Prostate gland (tissue), 2 donors: Measurements from ENCODE around the gene PIAS1. TPM values are rescaled to one million over a fixed set of nuclear protein-coding genes. Genes with fewer than 3 reads are reported as not detected.
"Not testable (repeated sequence)": the region's sequence is repeated elsewhere in the genome, so short reads cannot be mapped to it uniquely, and the experiment has no call there.

Experiments used
- DNase-seq: peaks from one replicate; pipeline ENCODE4 v3.0.0-alpha.2; 2019; ENCODE audit warnings: low spot score
- H3K27ac ChIP-seq, 2 donors: fragments of 200-600 bp; sonication (generic); 2 replicates each; pipeline ENCODE4 v1.5.1; 2017 to 2019
- H3K27me3 ChIP-seq: fragments of 200-600 bp; sonication (generic); replicated peaks from 2 replicates; pipeline ENCODE4 v1.5.1; 2019; ENCODE audit not compliant: insufficient read depth
- H3K36me3 ChIP-seq, 2 donors: fragments of 200-600 bp; sonication (generic); 1 replicate in 1 of 2; 2 replicates in 1 of 2; pipeline versions ENCODE4 v1.5.1 to v1.8.1; 2017 to 2019
- H3K4me1 ChIP-seq: fragments of 200-600 bp; sonication (generic); replicated peaks from 2 replicates; pipeline ENCODE4 v1.5.1; 2019
- H3K4me3 ChIP-seq, 2 donors: fragments of 200-600 bp; sonication (generic); 2 replicates each; pipeline ENCODE4 v1.5.1; 2017 to 2019
- H3K9me3 ChIP-seq: fragments of 200-600 bp; sonication (generic); 2 replicates; pipeline ENCODE4 v1.5.1; 2017
- POLR2A ChIP-seq: fragments of 450-650 bp; IDR thresholded peaks from one replicate; pipeline ENCODE4 v1.6.1; 2016; ENCODE audit warnings: antibody characterized with exemption, mild to moderate bottlenecking
- POLR2AphosphoS5 ChIP-seq: sonication (generic); formaldehyde crosslinking; IDR thresholded peaks from one replicate; pipeline ENCODE4 v1.6.1; 2017; ENCODE audit warnings: antibody characterized with exemption
- WGBS: methylation state at CpG from one replicate; pipeline ENCODE4 v1.1.5; 2018; 5-methylcytosine and 5-hydroxymethylcytosine counted together
- intact Hi-C: fragments of 100-400 bp; cut with DNase I; formaldehyde crosslinking; loops from one replicate; pipeline ENCODE4 v1.14.2; 2022
- total RNA-seq, 2 donors: library from RNA; depleted of rRNA; stranded (reverse); fragments of >200 nt; gene quantifications; one replicate each; pipeline ENCODE4 v1.1.0, GENCODE V29; 2016
- TF ChIP-seq, protein P1 (sequence below), 4 experiments: fragments of 200-600 bp in 2 of 4; fragments of 450-650 bp in 2 of 4; sonication (generic) in 2 of 4; IDR thresholded peaks; 1 replicate in 3 of 4; 2 replicates in 1 of 4; pipeline ENCODE4 v1.5.1; 2016 to 2019; ENCODE audit warnings: antibody characterized with exemption in 4 of 4, mild to moderate bottlenecking in 2 of 4, moderate library complexity in 2 of 4

The PIAS1 gene
- total RNA-seq, 2 donors from 2014 or later: 40.9 to 58.4 TPM

DNA sequence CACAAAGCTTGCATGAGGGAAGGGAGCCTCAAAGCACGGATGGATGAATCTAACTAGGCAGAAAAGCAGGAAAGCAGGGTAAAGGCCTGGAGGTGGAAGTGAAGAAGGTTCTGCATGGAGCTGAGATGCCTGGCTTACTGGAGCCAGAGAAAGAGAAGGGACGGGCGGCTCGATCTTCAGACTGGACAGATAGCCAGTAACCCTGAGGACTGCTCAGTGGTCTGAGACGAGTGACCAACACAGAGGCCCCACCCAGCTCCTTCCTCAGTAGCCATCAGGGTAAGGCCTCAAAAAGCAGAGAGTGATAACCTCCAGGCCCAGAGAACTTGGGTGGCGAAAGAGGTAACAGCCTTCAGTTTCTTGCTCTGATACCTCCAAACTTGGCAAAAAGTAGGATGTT is 169.1 kb downstream of the PIAS1 start:
- intact Hi-C loops: no loop called here
- no peak overlapping the region for H3K4me3 ChIP-seq
- no peaks in the 10 kb centered on the region for H3K36me3 ChIP-seq
- no peak for DNase-seq
- WGBS: 96% methylated on average over 6 of the region's 6 CpGs
- no peak overlapping the region for H3K27ac ChIP-seq
- no peaks in the 10 kb centered on the region for H3K27me3 ChIP-seq
- TF ChIP-seq POLR2A (no peak), POLR2AphosphoS5 (no peak)
- TF ChIP-seq, protein P1, sequence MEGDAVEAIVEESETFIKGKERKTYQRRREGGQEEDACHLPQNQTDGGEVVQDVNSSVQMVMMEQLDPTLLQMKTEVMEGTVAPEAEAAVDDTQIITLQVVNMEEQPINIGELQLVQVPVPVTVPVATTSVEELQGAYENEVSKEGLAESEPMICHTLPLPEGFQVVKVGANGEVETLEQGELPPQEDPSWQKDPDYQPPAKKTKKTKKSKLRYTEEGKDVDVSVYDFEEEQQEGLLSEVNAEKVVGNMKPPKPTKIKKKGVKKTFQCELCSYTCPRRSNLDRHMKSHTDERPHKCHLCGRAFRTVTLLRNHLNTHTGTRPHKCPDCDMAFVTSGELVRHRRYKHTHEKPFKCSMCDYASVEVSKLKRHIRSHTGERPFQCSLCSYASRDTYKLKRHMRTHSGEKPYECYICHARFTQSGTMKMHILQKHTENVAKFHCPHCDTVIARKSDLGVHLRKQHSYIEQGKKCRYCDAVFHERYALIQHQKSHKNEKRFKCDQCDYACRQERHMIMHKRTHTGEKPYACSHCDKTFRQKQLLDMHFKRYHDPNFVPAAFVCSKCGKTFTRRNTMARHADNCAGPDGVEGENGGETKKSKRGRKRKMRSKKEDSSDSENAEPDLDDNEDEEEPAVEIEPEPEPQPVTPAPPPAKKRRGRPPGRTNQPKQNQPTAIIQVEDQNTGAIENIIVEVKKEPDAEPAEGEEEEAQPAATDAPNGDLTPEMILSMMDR (IDR thresholded peaks at IDR 0.05): no peak
- H3K9me3 ChIP-seq: no peaks in the 10 kb centered on the region
- no peaks in the 10 kb centered on the region for H3K4me1 ChIP-seq

DNA sequence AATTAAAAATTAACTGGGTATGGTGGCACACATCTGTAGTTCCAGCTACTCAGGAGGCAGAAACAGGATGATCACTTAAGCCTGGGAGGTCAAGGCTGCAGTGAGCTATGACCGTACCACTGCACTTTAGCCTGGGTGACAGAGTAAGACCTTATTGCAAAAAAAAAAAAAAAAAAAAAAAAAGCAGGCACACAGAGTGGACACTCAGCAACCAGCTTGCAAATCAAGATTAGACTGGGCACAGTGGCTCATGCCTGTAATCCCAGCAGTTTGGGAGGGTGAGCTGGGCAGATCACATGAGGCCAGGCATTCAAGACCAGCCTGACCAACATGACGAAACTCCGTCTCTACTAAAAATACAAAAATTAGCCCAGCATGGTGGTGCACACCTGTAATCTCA is 170.0 kb downstream of the PIAS1 start:
- no peak for DNase-seq
- H3K4me3 ChIP-seq: no peak overlapping the region
- H3K4me1 ChIP-seq: no peaks in the 10 kb centered on the region
- no peaks in the 10 kb centered on the region for H3K9me3 ChIP-seq
- WGBS: 62% methylated on average over 3 of the region's 3 CpGs
- H3K36me3 ChIP-seq: no peaks in the 10 kb centered on the region
- no peak for TF ChIP-seq POLR2A
- TF ChIP-seq POLR2AphosphoS5: no peak
- TF ChIP-seq, protein P1 (IDR thresholded peaks at IDR 0.05): no peak
- H3K27me3 ChIP-seq: no peaks in the 10 kb centered on the region
- H3K27ac ChIP-seq: no peak overlapping the region
- intact Hi-C loops: no loop called here

GRCh38 chr15:68224546-68225250 is 170.6 kb downstream of the PIAS1 start:
- intact Hi-C loops: no loop called here
- Histone ChIP-seq H3K27me3 (no peaks in the 10 kb centered on the region), H3K27ac (no peak overlapping the region), H3K9me3 (no peaks in the 10 kb centered on the region), H3K36me3 (no peaks in the 10 kb centered on the region), H3K4me1 (no peaks in the 10 kb centered on the region), H3K4me3 (no peak overlapping the region)
- peak; percentile 1 for DNase-seq
- TF ChIP-seq, protein P1 (IDR thresholded peaks at IDR 0.05): no peak
- TF ChIP-seq POLR2A: no peak
- TF ChIP-seq POLR2AphosphoS5: no peak
- 81% methylated on average over 3 of the region's 3 CpGs for WGBS

DNA sequence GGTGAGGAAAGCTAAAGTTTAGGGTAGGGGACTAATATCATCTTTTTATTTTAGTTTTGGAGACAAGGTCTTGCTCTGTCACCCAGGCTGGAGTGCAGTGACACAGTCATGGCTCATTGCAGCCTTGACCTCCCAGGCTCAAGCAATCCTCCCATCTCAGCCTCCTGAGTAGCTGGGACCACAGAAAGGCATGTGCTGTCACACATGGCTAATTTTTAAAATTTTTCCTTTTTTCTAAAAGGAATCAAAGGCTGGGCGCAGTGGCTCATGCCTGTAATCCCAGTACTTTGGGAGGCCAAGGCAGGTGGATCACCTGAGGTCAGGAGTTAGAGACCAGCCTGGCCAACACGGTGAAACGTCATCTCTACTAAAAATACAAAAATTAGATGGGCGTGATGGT is 171.3 kb downstream of the PIAS1 start:
- H3K9me3 ChIP-seq, H3K27me3 ChIP-seq, H3K4me1 ChIP-seq, intact Hi-C loops, H3K36me3 ChIP-seq, DNase-seq, H3K4me3 ChIP-seq, H3K27ac ChIP-seq: not testable (repeated sequence)
- WGBS: 97% methylated on average over 4 of the region's 4 CpGs

GRCh38 chr15:68227643-68228142 is 173.6 kb downstream of the PIAS1 start:
- no peak for TF ChIP-seq POLR2A
- TF ChIP-seq, protein P1 (IDR thresholded peaks at IDR 0.05): no peak
- no peak for TF ChIP-seq POLR2AphosphoS5
- H3K4me1 ChIP-seq: no peaks in the 10 kb centered on the region
- no peaks in the 10 kb centered on the region for H3K36me3 ChIP-seq
- no peaks in the 10 kb centered on the region for H3K27me3 ChIP-seq
- no peak for DNase-seq
- 81% methylated on average over 9 of the region's 9 CpGs for WGBS
- intact Hi-C loops: no loop called here
- no peak overlapping the region for H3K27ac ChIP-seq
- H3K9me3 ChIP-seq: no peaks in the 10 kb centered on the region
- no peak overlapping the region for H3K4me3 ChIP-seq
